Osteocyte (in vitro differentiated cells): ENCODE data around the gene TARP.
"Not testable (repeated sequence)": the region's sequence is repeated elsewhere in the genome, so short reads cannot be mapped to it uniquely, and the experiment has no call there.

Experiments used
- DNase-seq: peaks from one replicate; pipeline ENCODE4 v3.0.0; 2021; ENCODE audit warnings: mixed read lengths; ENCODE audit not compliant: unreplicated experiment; ENCODE audit errors: extremely low spot score
- H3K27ac Mint-ChIP-seq: one replicate; pipeline ENCODE4 v1.8.0; 2021; ENCODE audit warnings: mild to moderate bottlenecking, mixed read lengths; ENCODE audit not compliant: unreplicated experiment
- H3K27me3 Mint-ChIP-seq: one replicate; pipeline ENCODE4 v1.8.0; 2021; ENCODE audit warnings: mixed read lengths; ENCODE audit not compliant: unreplicated experiment
- H3K36me3 Mint-ChIP-seq: one replicate; pipeline ENCODE4 v1.8.0; 2021; ENCODE audit warnings: mixed read lengths; ENCODE audit not compliant: unreplicated experiment
- H3K4me1 Mint-ChIP-seq: one replicate; pipeline ENCODE4 v1.8.0; 2021; ENCODE audit warnings: mixed read lengths; ENCODE audit not compliant: unreplicated experiment
- H3K4me3 Mint-ChIP-seq: one replicate; pipeline ENCODE4 v1.8.0; 2021; ENCODE audit warnings: mild to moderate bottlenecking, moderate library complexity, mixed read lengths; ENCODE audit not compliant: unreplicated experiment
- H3K9me3 Mint-ChIP-seq: one replicate; pipeline ENCODE4 v1.8.0; 2021; ENCODE audit warnings: mixed read lengths; ENCODE audit not compliant: unreplicated experiment
- TF ChIP-seq, protein P1 (sequence below): fragments of 200-600 bp; sonication (generic); IDR thresholded peaks from 2 replicates; pipeline ENCODE4 v1.5.0; 2021; ENCODE audit warnings: antibody characterized with exemption, mild to moderate bottlenecking, moderate library complexity

TARP gene

DNA sequence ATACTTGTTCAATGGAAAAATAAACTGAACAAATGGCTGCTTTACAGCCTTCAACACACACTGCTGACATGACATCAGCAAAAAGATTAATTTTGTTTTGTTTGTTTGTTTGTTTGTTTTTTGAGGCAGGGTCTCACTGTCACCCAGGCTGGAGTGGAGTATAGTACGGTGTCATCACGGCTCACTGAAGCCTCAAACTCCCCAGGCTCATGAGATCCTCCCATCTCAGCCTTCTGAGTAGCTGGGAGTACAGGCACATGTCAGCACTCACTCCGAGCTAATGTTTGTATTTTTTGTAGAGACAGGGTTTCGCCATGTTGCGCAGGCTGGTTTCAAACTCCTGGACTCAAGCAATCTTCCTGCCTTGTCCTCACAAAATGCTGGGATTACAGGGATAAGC, 10.9 kb downstream of the TARP start:
- Mint-ChIP-seq H3K27ac (no peak overlapping the region), H3K36me3 (no peaks in the 10 kb centered on the region), H3K9me3 (no peaks in the 10 kb centered on the region), H3K4me3 (no peak overlapping the region), H3K27me3 (peaks cover 16% of the 10 kb centered on the region), H3K4me1 (no peaks in the 10 kb centered on the region)
- DNase-seq, result no peak
- TF ChIP-seq, protein P1, sequence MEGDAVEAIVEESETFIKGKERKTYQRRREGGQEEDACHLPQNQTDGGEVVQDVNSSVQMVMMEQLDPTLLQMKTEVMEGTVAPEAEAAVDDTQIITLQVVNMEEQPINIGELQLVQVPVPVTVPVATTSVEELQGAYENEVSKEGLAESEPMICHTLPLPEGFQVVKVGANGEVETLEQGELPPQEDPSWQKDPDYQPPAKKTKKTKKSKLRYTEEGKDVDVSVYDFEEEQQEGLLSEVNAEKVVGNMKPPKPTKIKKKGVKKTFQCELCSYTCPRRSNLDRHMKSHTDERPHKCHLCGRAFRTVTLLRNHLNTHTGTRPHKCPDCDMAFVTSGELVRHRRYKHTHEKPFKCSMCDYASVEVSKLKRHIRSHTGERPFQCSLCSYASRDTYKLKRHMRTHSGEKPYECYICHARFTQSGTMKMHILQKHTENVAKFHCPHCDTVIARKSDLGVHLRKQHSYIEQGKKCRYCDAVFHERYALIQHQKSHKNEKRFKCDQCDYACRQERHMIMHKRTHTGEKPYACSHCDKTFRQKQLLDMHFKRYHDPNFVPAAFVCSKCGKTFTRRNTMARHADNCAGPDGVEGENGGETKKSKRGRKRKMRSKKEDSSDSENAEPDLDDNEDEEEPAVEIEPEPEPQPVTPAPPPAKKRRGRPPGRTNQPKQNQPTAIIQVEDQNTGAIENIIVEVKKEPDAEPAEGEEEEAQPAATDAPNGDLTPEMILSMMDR, result no peak

DNA sequence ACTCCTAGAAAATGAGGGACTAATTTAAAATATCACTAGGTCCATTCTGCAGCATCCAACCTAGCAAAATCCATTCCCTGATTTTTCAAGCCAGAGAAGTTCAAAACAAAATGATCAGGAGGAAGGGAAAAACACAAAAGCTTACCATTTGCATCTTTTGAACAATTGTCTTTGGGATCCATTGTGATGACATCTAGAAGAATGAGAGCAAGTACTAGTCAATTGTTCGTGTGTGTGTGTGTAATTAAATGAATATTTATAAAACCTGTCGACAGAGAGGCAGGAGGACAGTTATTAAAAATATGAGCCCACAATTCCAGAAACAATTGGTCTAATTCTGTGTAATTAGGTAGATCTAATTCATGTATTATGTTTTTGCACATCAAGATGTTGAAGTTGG, 11.4 kb downstream of the TARP start:
- H3K36me3 Mint-ChIP-seq, DNase-seq, H3K9me3 Mint-ChIP-seq, H3K4me3 Mint-ChIP-seq, H3K4me1 Mint-ChIP-seq, H3K27ac Mint-ChIP-seq: not testable (repeated sequence)
- peaks cover 16% of the 10 kb centered on the region for H3K27me3 Mint-ChIP-seq

DNA sequence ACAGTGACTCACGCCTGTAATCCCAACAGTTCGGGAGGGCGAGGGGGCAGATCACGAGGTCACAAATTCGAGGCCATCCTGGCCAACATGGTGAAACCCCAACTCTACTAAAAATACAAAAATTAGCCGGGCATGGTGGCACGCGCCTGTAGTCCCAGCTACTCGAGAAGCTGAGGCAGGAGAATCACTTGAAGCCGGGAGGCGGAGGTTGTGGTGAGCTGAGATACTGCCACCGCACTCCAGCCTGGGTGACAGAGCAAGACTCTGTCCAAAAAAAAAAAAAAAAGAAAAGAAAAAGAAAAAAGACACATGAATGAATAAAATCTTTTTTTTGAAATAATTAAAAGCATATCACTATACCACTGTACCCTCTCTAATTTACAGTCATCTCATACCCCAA, 11.8 kb downstream of the TARP start:
- H3K9me3 Mint-ChIP-seq, H3K36me3 Mint-ChIP-seq, H3K27ac Mint-ChIP-seq, H3K4me1 Mint-ChIP-seq, DNase-seq, H3K4me3 Mint-ChIP-seq: not testable (repeated sequence)
- peaks cover 16% of the 10 kb centered on the region for H3K27me3 Mint-ChIP-seq

DNA sequence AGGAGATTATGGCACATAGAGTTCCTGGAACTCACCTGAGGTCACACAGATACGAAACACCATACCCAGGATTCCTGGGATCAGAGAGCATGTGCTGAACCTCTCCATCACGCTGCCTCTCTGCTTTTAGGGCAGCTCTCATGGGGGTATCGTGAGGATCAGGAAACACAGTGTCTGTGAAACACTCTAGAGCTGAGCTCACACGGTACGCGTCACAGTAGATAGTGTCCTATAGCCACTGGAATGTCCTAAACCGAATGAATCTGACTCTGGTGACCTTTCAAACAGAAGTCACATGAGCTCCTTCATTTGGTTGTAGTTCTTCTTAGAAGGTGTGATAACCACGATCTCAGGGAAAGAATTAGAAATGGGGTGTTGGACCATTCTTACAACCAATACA, 14.3 kb downstream of the TARP start:
- DNase-seq, H3K27ac Mint-ChIP-seq, H3K4me3 Mint-ChIP-seq, H3K27me3 Mint-ChIP-seq, H3K9me3 Mint-ChIP-seq, H3K4me1 Mint-ChIP-seq, H3K36me3 Mint-ChIP-seq: not testable (repeated sequence)

DNA sequence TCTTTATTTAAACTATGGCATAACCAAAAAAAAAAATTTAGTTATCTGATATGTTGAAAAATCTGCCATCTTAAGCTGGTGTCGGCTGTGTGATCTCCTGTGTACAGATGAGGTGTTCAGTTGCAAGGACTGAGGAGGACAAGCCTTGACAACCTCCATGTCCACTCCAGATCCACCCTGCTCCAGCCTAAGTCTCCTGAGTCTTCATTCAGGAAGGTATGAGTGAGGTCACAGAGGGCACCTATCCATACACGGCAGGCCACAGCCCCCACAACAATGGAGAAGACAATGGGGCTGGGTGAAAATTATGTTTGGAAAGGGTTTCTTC, 16.1 kb downstream of the TARP start:
- H3K27me3 Mint-ChIP-seq, result peaks cover 4% of the 10 kb centered on the region
- no peaks in the 10 kb centered on the region for H3K4me1 Mint-ChIP-seq
- H3K27ac Mint-ChIP-seq, result no peak overlapping the region
- H3K4me3 Mint-ChIP-seq, result no peak overlapping the region
- no peak for DNase-seq
- no peaks in the 10 kb centered on the region for H3K9me3 Mint-ChIP-seq
- TF ChIP-seq, protein P1, result no peak
- H3K36me3 Mint-ChIP-seq, result no peaks in the 10 kb centered on the region

DNA sequence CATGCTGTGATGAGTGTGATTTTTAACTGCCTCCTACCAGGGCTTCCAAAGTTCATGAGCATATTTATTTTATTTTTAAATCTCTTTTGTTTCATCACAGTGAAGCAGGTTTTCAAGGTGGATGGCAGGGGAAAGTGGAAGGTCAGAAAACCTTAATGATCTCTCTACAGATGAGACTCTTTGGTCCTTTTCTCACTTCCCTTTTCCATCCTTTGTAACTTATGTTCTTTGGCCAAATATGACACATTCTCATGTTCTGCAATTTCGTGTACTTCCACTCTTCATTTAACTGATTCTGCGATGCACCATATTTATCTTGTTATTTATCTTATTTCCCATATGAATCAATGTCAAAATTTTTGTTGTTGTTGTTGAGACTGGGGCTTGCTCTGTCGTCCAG, 23.6 kb downstream of the TARP start:
- H3K27me3 Mint-ChIP-seq, result peaks cover 22% of the 10 kb centered on the region
- H3K4me1 Mint-ChIP-seq, H3K9me3 Mint-ChIP-seq, H3K4me3 Mint-ChIP-seq, H3K36me3 Mint-ChIP-seq, H3K27ac Mint-ChIP-seq, DNase-seq: not testable (repeated sequence)

DNA sequence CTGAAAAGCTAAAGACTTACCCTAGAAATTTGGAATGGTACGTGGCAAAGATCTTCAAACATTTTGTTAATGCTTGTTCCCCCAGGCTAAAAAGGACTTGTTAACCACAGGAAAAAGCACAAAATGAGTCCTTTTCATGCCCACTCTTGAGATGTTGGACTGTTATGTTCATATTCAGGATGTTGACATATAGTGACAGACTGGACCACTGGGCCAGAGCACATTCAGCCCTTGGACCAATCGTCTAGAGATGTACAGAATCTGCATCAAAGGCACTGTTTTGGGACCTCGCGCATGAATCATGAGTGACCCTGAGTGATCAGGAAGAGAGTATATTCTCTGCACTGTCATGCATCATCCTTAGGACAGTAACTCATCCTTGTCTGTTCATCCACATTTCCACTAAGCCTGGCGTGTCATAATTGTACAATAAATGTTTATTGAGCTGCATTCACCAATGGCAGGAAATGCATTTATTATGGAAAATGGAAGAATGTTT, 25.3 kb downstream of the TARP start:
- no peaks in the 10 kb centered on the region for H3K9me3 Mint-ChIP-seq
- peaks cover 24% of the 10 kb centered on the region for H3K27me3 Mint-ChIP-seq
- no peaks in the 10 kb centered on the region for H3K36me3 Mint-ChIP-seq
- H3K27ac Mint-ChIP-seq, result no peak overlapping the region
- H3K4me3 Mint-ChIP-seq, result no peak overlapping the region
- TF ChIP-seq, protein P1, result no peak
- DNase-seq, result no peak
- no peaks in the 10 kb centered on the region for H3K4me1 Mint-ChIP-seq
